GM19193 (cell line): ENCODE measurements around the gene SCP2.

Source experiments
- POLR2A ChIP-seq: IDR thresholded peaks from 4 replicates; pipeline ENCODE4 v1.6.1; 2011; ENCODE audit not compliant: insufficient read depth, insufficient read length; ENCODE audit errors: extremely low read depth

The SCP2 gene

DNA sequence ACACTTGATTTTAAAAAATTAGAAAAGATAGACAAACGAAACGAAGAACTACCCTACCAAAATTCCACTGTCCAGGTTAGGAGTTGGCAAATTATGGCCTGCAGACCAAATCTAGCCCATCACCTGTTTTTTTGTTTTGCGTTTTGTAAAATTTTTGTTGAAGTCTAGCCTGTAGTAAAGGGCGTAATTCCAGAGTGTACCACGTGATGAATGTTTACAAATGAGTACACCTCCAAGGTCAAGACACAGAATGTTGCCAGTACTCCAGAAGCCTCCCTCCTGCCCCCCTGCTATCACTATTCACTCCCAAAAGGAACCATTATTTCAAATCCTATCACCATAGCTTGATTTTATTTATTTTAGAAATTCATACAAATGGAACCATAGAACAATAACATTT lies 117.8 kb downstream of the SCP2 start:
- no peak for TF ChIP-seq POLR2A

GRCh38 chr1:53046930-53047329 lies 119.9 kb downstream of the SCP2 start:
- no peak for TF ChIP-seq POLR2A

GRCh38 chr1:53047737-53048736 lies 121.0 kb downstream of the SCP2 start:
- TF ChIP-seq POLR2A: no peak

GRCh38 chr1:53048960-53049573 lies 122.0 kb downstream of the SCP2 start:
- TF ChIP-seq POLR2A: no peak

- no peak for TF ChIP-seq POLR2A
Measured at GRCh38 chr1:53049574-53049967, 122.5 kb downstream of the SCP2 start.

DNA sequence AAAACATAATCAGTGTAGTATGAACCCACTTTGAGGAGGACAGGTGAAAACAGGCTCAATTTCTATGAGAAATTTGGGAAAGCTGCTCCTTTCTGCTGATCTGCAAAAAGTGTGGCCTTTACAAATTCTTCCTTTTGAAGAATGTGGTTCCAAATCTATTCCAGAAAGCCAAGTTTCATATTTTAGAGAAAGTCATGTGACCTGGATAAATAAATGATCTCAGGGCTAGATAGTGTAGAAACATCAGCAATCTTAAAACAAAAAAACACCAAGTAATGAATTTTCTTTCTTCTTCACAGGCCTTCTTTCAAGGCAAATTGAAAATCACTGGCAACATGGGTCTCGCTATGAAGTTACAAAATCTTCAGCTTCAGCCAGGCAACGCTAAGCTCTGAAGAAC lies 123.2 kb downstream of the SCP2 start:
- no peak for TF ChIP-seq POLR2A

DNA sequence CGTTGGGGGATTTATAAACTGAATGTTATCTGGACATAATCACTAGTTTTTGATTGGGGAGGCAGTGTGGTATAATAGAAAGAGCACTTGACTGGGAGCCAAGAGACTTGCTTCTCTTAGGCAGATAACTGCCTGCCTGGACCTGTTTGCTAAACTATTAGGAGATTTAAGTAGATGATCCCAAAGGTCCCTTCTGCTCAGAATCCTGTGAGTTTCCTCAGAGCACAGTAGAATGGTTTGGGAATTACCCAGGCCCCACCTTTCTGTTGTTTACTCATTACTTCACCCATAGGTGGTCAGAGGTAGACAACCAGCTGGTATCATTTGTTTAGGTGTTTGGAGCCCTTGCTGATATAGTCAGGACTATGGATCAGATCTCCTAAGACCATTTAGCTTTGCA lies 124.6 kb downstream of the SCP2 start:
- TF ChIP-seq POLR2A: no peak

GRCh38 chr1:53057127-53057526 lies 130.1 kb downstream of the SCP2 start:
- no peak for TF ChIP-seq POLR2A

- TF ChIP-seq POLR2A: no peak
Measured at GRCh38 chr1:53060579-53060978, 133.5 kb downstream of the SCP2 start.

- no peak for TF ChIP-seq POLR2A
Measured at GRCh38 chr1:53061123-53061858, 134.2 kb downstream of the SCP2 start.

DNA sequence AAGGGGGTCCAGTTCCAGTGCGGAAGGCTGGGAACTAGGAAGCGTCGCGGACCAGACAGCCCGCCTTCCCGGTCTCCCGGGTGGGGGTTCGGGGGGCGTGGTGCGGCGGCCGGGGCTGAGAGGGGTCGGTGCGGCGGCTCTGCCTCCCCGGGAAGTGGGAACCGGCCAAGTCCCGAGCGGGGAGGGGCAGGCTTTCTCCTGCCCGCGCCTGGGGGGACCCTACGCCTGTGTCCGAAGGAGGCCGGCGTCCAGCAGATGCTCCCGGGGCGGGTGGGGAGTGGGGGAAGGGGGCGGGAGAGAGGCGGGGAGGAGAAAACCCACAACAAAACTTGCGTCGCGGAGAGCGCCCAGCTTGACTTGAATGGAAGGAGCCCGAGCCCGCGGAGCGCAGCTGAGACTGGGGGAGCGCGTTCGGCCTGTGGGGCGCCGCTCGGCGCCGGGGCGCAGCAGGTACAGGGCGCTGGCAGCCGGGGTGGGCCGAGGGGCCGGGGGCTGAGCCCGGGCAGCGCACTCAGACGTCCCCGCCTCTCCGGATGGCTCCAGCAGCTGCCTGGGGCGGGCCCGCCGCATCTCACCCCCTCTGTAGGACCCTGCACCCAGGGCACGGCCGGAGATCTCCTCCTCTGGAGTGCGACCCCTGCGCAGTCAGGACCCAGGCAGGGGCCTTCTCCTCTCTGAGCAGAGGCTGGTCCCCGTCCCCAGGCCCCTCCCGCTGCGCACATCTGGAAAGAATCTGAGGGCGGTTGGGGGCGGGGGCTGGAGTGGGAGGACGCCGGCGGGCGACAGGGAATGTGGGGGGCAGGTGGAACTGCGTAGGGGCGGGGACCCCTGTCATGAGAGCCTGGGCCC lies 135.0 kb downstream of the SCP2 start, which contains the start of gene PODN:
TSS of gene PODN (plus strand) at position 355 of the 849 bp plus-strand sequence. CDS start 7,643 bp downstream, outside the sequence.
- TF ChIP-seq POLR2A: no peak

- no peak for TF ChIP-seq POLR2A
Measured at GRCh38 chr1:53062708-53063591, 135.9 kb downstream of the SCP2 start.

DNA sequence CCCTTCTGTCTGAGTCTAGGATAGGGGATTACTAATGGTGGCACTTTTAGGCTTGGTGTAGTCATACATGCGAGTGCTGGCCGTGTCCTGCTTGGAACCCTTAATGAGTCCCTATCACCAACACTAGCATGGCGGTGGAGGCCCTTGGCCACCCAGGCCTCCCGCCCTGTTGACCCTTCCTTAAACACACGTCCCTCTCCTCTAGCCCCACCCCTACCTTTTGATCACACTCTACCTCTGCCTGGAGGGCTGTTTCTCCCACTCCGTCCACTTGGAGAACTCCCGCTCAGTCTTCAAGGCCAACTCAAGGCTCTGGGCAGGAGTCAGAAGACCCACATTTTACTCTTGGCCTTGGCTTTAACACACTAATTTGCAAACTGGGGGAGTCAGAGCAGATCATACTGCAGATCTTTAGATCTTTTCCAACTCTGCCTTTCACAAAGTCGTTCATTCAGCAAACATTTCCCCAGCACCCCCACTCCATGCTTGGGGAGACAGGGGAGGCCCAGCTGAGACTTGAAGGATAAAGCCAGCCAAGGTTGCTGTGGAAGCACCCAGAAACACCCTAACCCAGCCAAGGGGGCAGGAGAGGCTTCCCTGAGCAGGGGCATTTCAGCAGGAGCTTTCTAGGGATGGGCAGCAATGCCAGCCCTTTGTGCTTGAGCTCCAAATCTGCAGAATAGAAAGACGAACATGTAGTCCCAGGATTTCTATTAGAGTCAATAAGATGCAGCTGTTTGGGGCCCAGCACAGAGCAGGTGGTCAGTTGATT lies 136.9 kb downstream of the SCP2 start:
- TF ChIP-seq POLR2A: no peak
